GM12872 (cell line): ENCODE measurements around the gene SLC38A8.

Source experiments
- TF ChIP-seq, protein P1 (sequence below): IDR thresholded peaks from 3 replicates; pipeline ENCODE4 v1.5.1; 2011; ENCODE audit warnings: low read depth, mild to moderate bottlenecking, low read length, moderate library complexity; ENCODE audit not compliant: insufficient read depth

SLC38A8 gene

GRCh38 chr16:83978401-83978904 is 64.1 kb downstream of the SLC38A8 start:
- TF ChIP-seq, protein P1, sequence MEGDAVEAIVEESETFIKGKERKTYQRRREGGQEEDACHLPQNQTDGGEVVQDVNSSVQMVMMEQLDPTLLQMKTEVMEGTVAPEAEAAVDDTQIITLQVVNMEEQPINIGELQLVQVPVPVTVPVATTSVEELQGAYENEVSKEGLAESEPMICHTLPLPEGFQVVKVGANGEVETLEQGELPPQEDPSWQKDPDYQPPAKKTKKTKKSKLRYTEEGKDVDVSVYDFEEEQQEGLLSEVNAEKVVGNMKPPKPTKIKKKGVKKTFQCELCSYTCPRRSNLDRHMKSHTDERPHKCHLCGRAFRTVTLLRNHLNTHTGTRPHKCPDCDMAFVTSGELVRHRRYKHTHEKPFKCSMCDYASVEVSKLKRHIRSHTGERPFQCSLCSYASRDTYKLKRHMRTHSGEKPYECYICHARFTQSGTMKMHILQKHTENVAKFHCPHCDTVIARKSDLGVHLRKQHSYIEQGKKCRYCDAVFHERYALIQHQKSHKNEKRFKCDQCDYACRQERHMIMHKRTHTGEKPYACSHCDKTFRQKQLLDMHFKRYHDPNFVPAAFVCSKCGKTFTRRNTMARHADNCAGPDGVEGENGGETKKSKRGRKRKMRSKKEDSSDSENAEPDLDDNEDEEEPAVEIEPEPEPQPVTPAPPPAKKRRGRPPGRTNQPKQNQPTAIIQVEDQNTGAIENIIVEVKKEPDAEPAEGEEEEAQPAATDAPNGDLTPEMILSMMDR, result no peak

DNA sequence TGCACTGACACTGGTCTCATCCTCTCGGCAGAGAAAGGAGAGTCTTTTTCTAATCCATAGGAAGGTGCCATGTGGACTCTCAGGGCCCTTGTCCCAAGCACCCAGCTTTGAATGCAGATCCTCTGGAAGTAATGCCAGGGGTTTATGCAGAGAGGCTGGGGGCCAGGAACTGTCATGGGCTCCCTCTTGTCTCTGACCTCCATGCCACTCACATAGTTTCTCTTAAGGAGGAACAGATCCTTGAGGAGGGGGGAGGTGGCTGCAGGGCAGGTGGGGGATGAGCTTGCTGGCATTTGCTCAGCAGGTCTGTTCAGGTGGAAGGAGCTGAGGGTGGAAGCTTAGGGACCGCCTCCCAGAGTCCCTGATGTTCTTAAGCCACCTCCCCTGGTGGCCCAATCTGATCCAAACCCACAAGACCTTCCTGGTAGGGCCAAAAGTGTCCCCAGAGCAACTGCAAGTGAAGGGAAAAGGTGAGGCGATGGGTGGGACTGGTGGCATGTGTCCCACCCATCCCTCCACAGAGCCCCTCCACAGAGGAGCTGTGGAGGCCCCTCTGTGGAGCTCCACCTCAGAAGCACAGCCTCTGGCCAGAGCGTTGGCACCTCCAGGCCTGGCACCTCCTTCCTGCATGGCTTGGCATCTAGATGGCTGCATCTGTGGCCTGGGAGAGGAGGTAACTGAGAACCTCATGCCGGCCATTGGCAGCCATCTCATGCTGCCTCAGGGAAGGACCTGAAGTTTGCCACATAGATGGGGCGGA is 65.4 kb downstream of the SLC38A8 start:
- TF ChIP-seq, protein P1, result no peak

GRCh38 chr16:83975590-83976260 is 66.9 kb downstream of the SLC38A8 start:
- TF ChIP-seq, protein P1, result no peak

- TF ChIP-seq, protein P1, result no peak
Measured at GRCh38 chr16:83974475-83974874, 68.1 kb downstream of the SLC38A8 start.

GRCh38 chr16:83973581-83974385 is 68.8 kb downstream of the SLC38A8 start:
- TF ChIP-seq, protein P1, result no peak

DNA sequence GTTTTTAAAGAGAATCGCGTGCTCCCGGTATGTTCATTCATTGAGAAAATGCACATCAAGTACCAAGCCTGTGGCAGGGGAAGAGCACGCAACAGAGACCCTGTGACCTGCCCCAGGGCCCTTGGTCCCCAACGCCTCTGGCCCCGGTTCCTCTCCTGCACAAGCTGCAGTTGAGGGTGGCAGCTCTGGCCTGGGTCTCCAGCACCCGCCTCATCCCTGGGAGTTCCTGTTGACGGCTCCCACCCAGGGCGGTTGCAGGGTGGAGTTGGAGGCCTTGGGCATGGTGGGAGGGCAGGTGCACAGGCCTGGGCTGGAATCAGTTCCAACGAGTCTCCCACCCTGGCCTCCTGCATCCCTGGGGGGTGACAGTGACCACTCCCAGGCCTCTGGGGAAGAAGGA is 69.5 kb downstream of the SLC38A8 start:
- TF ChIP-seq, protein P1, result no peak
